Osteocyte (in vitro differentiated cells): ENCODE measurements around the gene LCN2. TPM values are rescaled to one million over a fixed set of nuclear protein-coding genes. Genes with fewer than 3 reads are reported as not detected.

Experiments used
- DNase-seq: peaks from one replicate; pipeline ENCODE4 v3.0.0; 2021; ENCODE audit warnings: mixed read lengths; ENCODE audit not compliant: unreplicated experiment; ENCODE audit errors: extremely low spot score
- H3K27ac Mint-ChIP-seq: one replicate; pipeline ENCODE4 v1.8.0; 2021; ENCODE audit warnings: mild to moderate bottlenecking, mixed read lengths; ENCODE audit not compliant: unreplicated experiment
- H3K27me3 Mint-ChIP-seq: one replicate; pipeline ENCODE4 v1.8.0; 2021; ENCODE audit warnings: mixed read lengths; ENCODE audit not compliant: unreplicated experiment
- H3K36me3 Mint-ChIP-seq: one replicate; pipeline ENCODE4 v1.8.0; 2021; ENCODE audit warnings: mixed read lengths; ENCODE audit not compliant: unreplicated experiment
- H3K4me1 Mint-ChIP-seq: one replicate; pipeline ENCODE4 v1.8.0; 2021; ENCODE audit warnings: mixed read lengths; ENCODE audit not compliant: unreplicated experiment
- H3K4me3 Mint-ChIP-seq: one replicate; pipeline ENCODE4 v1.8.0; 2021; ENCODE audit warnings: mild to moderate bottlenecking, moderate library complexity, mixed read lengths; ENCODE audit not compliant: unreplicated experiment
- H3K9me3 Mint-ChIP-seq: one replicate; pipeline ENCODE4 v1.8.0; 2021; ENCODE audit warnings: mixed read lengths; ENCODE audit not compliant: unreplicated experiment
- CTCF ChIP-seq: fragments of 200-600 bp; sonication (generic); IDR thresholded peaks from 2 replicates; pipeline ENCODE4 v1.5.0; 2021; ENCODE audit warnings: antibody characterized with exemption, mild to moderate bottlenecking, moderate library complexity
- total RNA-seq: library from RNA; stranded (reverse); gene quantifications from 2 replicates; pipeline ENCODE4 v1.2.1, GENCODE V29; 2021

Gene LCN2
- total RNA-seq, 1 donor from 2014 or later = not detected

DNA sequence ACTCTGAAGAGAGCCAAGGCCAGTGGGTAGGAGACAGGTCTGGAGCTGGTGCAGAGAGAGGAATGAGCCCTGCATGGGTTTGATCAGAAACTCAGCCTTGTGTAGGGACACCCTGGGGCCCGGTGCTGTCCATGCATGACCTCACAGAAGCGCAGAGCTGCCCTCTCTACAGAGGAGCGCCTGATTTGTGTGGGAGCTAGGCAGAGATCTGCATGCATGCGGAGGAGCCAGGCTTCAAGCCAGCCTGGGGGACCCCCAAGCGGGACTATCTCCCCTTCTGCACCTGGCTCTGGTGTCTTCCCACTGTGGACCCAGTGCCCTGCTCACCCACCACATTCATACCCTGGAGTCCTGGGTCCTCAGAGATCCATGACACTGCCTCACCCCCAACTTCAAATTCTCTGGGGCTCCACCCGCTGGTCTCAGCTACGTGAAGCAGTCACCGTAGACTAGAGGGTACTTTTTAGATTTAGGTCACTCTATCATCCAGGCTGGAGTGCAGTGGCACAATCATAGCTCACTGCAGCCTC lies 2.6 kb upstream of the LCN2 start:
- Mint-ChIP-seq H3K9me3 (no peaks in the 10 kb centered on the region), H3K27ac (no peak overlapping the region), H3K4me3 (no peak overlapping the region), H3K4me1 (peaks cover 8% of the 10 kb centered on the region), H3K27me3 (no peaks in the 10 kb centered on the region), H3K36me3 (no peaks in the 10 kb centered on the region)
- no peak for TF ChIP-seq CTCF
- no peak for DNase-seq

DNA sequence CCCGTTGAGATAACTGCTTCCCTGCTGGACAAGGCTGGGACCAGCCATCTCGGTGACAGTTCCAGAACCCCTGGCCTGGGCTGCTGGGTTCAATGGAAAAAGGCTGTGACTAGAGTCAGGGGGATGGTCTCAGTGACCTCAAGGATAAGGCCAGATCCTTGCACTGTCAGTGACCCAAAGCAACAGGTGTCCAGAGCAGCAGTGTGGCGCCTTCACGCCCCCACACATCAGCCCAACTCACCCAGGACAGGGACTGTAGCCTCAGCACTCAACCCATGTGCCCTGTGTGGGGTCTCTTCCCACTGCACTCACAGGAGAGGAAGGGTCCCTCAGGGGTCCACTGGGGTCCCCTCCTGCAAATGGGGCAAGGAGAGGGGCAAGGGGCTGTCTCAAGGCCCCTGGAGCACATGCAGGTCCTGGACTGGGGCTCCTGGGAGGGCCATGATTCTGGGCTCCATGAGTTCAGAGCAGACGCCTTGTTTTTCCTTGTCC lies 698 bp upstream of the LCN2 start:
- Mint-ChIP-seq H3K9me3 (no peaks in the 10 kb centered on the region), H3K27ac (no peak overlapping the region), H3K27me3 (no peaks in the 10 kb centered on the region), H3K4me3 (no peak overlapping the region), H3K4me1 (peaks cover 8% of the 10 kb centered on the region), H3K36me3 (no peaks in the 10 kb centered on the region)
- no peak for DNase-seq
- no peak for TF ChIP-seq CTCF

- TF ChIP-seq CTCF = no peak
- no peak overlapping the region for H3K27ac Mint-ChIP-seq
- no peaks in the 10 kb centered on the region for H3K9me3 Mint-ChIP-seq
- peaks cover 8% of the 10 kb centered on the region for H3K4me1 Mint-ChIP-seq
- DNase-seq = no peak
- H3K4me3 Mint-ChIP-seq = no peak overlapping the region
- H3K36me3 Mint-ChIP-seq = no peaks in the 10 kb centered on the region
- no peaks in the 10 kb centered on the region for H3K27me3 Mint-ChIP-seq
Observed at GRCh38 chr9:128149951-128150593, 819 bp downstream of the LCN2 start.

- peak; percentile 9 for TF ChIP-seq CTCF
- no peak overlapping the region for H3K27ac Mint-ChIP-seq
- no peak for DNase-seq
- no peaks in the 10 kb centered on the region for H3K36me3 Mint-ChIP-seq
- no peaks in the 10 kb centered on the region for H3K9me3 Mint-ChIP-seq
- H3K4me1 Mint-ChIP-seq = peaks cover 8% of the 10 kb centered on the region
- no peak overlapping the region for H3K4me3 Mint-ChIP-seq
- H3K27me3 Mint-ChIP-seq = no peaks in the 10 kb centered on the region
Observed at GRCh38 chr9:128150594-128151308, 1.5 kb downstream of the LCN2 start.
